Measurements from ENCODE around the gene WWOX. TPM values are rescaled to one million over a fixed set of nuclear protein-coding genes. Genes with fewer than 3 reads are reported as not detected.

WWOX gene
- total and polyA plus RNA-seq, 2 of the 13 experiments (the other 11 are each of a cell fraction or from before 2014, with no cell fraction given): 9.1 to 37.4 TPM

DNA sequence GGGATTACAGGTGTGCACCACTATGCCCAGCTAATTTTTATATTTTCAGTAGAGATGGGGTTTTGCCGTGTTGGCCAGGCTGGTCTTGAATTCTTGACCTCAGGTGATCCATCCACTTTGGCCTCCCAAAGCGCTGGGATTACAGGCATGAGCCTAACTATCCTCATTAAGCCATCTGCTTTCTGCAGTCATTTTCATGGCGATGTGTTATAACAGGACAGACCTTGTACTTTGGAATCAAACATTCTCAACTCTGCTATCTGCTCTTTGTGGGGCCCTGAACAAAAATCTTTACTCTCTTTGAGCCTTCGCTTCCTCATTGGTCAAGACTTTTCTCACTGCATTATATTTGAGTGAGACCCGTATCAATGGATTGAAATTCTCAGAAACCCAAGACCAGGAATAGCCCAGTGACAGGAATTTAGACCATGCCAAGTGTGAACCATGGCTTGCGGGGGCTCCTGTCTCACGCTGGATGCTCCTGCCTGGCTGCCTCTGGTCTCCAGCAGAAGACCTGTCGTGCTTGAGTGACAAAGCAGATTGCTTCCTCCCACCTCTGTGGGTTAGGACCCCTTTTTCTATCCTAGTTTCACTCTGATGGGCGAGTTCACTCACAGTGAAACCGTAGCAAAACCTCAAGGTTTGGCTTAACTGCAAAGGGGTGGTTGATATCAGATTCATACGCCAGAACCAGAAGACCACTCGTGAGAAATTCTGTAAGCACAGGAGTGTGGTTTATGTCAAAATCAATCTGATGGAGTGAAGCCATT lies 982.0 kb downstream of the WWOX start (continued):
- TF ChIP-seq ZNF367 (CRISPR knock-in tag; IDR thresholded peaks at IDR 0.05; ENCODE audit: borderline replicate concordance): no peak
- TF ChIP-seq ZNF12 (CRISPR knock-in tag; IDR thresholded peaks at IDR 0.05): peak; percentile 71; the same call in 1 of the 2 replicates
- no peak for TF ChIP-seq ATRX (CRISPR knock-in tag; IDR thresholded peaks at IDR 0.05; ENCODE audit: borderline replicate concordance)
- TF ChIP-seq ZIK1 (CRISPR knock-in tag; IDR thresholded peaks at IDR 0.05; ENCODE audit: borderline replicate concordance, low read depth): no peak
- TF ChIP-seq, protein P1, sequence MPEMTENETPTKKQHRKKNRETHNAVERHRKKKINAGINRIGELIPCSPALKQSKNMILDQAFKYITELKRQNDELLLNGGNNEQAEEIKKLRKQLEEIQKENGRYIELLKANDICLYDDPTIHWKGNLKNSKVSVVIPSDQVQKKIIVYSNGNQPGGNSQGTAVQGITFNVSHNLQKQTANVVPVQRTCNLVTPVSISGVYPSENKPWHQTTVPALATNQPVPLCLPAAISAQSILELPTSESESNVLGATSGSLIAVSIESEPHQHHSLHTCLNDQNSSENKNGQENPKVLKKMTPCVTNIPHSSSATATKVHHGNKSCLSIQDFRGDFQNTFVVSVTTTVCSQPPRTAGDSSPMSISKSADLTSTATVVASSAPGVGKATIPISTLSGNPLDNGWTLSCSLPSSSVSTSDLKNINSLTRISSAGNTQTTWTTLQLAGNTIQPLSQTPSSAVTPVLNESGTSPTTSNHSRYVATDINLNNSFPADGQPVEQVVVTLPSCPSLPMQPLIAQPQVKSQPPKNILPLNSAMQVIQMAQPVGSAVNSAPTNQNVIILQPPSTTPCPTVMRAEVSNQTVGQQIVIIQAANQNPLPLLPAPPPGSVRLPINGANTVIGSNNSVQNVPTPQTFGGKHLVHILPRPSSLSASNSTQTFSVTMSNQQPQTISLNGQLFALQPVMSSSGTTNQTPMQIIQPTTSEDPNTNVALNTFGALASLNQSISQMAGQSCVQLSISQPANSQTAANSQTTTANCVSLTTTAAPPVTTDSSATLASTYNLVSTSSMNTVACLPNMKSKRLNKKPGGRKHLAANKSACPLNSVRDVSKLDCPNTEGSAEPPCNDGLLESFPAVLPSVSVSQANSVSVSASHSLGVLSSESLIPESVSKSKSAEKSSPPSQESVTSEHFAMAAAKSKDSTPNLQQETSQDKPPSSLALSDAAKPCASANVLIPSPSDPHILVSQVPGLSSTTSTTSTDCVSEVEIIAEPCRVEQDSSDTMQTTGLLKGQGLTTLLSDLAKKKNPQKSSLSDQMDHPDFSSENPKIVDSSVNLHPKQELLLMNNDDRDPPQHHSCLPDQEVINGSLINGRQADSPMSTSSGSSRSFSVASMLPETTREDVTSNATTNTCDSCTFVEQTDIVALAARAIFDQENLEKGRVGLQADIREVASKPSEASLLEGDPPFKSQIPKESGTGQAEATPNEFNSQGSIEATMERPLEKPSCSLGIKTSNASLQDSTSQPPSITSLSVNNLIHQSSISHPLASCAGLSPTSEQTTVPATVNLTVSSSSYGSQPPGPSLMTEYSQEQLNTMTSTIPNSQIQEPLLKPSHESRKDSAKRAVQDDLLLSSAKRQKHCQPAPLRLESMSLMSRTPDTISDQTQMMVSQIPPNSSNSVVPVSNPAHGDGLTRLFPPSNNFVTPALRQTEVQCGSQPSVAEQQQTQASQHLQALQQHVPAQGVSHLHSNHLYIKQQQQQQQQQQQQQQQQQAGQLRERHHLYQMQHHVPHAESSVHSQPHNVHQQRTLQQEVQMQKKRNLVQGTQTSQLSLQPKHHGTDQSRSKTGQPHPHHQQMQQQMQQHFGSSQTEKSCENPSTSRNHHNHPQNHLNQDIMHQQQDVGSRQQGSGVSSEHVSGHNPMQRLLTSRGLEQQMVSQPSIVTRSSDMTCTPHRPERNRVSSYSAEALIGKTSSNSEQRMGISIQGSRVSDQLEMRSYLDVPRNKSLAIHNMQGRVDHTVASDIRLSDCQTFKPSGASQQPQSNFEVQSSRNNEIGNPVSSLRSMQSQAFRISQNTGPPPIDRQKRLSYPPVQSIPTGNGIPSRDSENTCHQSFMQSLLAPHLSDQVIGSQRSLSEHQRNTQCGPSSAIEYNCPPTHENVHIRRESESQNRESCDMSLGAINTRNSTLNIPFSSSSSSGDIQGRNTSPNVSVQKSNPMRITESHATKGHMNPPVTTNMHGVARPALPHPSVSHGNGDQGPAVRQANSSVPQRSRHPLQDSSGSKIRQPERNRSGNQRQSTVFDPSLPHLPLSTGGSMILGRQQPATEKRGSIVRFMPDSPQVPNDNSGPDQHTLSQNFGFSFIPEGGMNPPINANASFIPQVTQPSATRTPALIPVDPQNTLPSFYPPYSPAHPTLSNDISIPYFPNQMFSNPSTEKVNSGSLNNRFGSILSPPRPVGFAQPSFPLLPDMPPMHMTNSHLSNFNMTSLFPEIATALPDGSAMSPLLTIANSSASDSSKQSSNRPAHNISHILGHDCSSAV (CRISPR knock-in tag; IDR thresholded peaks at IDR 0.05; ENCODE audit: borderline replicate concordance): no peak
- TF ChIP-seq HOXA5 (CRISPR knock-in tag; IDR thresholded peaks at IDR 0.05): no peak
- TF ChIP-seq KLF16 (CRISPR knock-in tag; IDR thresholded peaks at IDR 0.05): no peak
- no peak for TF ChIP-seq YY1 (IDR thresholded peaks at IDR 0.05; ENCODE audit: insufficient read depth, insufficient replicate concordance, low read depth, low read length)
- TF ChIP-seq TSC22D2 (CRISPR knock-in tag; IDR thresholded peaks at IDR 0.05; ENCODE audit: borderline replicate concordance): no peak
- TF ChIP-seq MYC (CRISPR knock-in tag; IDR thresholded peaks at IDR 0.05; ENCODE audit: borderline replicate concordance): no peak
- TF ChIP-seq FOXJ3 (CRISPR knock-in tag; IDR thresholded peaks at IDR 0.05; ENCODE audit: borderline replicate concordance): no peak; the same call in 1 of the 2 replicates
- TF ChIP-seq, protein P2, sequence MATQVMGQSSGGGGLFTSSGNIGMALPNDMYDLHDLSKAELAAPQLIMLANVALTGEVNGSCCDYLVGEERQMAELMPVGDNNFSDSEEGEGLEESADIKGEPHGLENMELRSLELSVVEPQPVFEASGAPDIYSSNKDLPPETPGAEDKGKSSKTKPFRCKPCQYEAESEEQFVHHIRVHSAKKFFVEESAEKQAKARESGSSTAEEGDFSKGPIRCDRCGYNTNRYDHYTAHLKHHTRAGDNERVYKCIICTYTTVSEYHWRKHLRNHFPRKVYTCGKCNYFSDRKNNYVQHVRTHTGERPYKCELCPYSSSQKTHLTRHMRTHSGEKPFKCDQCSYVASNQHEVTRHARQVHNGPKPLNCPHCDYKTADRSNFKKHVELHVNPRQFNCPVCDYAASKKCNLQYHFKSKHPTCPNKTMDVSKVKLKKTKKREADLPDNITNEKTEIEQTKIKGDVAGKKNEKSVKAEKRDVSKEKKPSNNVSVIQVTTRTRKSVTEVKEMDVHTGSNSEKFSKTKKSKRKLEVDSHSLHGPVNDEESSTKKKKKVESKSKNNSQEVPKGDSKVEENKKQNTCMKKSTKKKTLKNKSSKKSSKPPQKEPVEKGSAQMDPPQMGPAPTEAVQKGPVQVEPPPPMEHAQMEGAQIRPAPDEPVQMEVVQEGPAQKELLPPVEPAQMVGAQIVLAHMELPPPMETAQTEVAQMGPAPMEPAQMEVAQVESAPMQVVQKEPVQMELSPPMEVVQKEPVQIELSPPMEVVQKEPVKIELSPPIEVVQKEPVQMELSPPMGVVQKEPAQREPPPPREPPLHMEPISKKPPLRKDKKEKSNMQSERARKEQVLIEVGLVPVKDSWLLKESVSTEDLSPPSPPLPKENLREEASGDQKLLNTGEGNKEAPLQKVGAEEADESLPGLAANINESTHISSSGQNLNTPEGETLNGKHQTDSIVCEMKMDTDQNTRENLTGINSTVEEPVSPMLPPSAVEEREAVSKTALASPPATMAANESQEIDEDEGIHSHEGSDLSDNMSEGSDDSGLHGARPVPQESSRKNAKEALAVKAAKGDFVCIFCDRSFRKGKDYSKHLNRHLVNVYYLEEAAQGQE (IDR thresholded peaks at IDR 0.05; ENCODE audit: borderline replicate concordance in 1 of 2, low read depth in 1 of 2, low read length in 2 of 2): no peak
- TF ChIP-seq, protein P3, sequence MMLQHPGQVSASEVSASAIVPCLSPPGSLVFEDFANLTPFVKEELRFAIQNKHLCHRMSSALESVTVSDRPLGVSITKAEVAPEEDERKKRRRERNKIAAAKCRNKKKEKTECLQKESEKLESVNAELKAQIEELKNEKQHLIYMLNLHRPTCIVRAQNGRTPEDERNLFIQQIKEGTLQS (CRISPR knock-in tag; IDR thresholded peaks at IDR 0.05): no peak
- TF ChIP-seq RBAK (CRISPR knock-in tag; IDR thresholded peaks at IDR 0.05): no peak
- TF ChIP-seq MAFG (CRISPR knock-in tag; IDR thresholded peaks at IDR 0.05): no peak
- TF ChIP-seq WIZ (CRISPR knock-in tag; IDR thresholded peaks at IDR 0.05): no peak; the same call in 1 of the 2 replicates
- TF ChIP-seq KLF11 (CRISPR knock-in tag; IDR thresholded peaks at IDR 0.05): no peak
